GM12872 (cell line): ENCODE measurements around the gene CEP112.

Source experiments
- TF ChIP-seq, protein P1 (sequence below): IDR thresholded peaks from 3 replicates; pipeline ENCODE4 v1.5.1; 2011; ENCODE audit warnings: low read depth, mild to moderate bottlenecking, low read length, moderate library complexity; ENCODE audit not compliant: insufficient read depth

Gene CEP112

GRCh38 chr17:65704731-65705130 lies 487.2 kb downstream of the CEP112 start:
- TF ChIP-seq, protein P1, sequence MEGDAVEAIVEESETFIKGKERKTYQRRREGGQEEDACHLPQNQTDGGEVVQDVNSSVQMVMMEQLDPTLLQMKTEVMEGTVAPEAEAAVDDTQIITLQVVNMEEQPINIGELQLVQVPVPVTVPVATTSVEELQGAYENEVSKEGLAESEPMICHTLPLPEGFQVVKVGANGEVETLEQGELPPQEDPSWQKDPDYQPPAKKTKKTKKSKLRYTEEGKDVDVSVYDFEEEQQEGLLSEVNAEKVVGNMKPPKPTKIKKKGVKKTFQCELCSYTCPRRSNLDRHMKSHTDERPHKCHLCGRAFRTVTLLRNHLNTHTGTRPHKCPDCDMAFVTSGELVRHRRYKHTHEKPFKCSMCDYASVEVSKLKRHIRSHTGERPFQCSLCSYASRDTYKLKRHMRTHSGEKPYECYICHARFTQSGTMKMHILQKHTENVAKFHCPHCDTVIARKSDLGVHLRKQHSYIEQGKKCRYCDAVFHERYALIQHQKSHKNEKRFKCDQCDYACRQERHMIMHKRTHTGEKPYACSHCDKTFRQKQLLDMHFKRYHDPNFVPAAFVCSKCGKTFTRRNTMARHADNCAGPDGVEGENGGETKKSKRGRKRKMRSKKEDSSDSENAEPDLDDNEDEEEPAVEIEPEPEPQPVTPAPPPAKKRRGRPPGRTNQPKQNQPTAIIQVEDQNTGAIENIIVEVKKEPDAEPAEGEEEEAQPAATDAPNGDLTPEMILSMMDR = no peak

DNA sequence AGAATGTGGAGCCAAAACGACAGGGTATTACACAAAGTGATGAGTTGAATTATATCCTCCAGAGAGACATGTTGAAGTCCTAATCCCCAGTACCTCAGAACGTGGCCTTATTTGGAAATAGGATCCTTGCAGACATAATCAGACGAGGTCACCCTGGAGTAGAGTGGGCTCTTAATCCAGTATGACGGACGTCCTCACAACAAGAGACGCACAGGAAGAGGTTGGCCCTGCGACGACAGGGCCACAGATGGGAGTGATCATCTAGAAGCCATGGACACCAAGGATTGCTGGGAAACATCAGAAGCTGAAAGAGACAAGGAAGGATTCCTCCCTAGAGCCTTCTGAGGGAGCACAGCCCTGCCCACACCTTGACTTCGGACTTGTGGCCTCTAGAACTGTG lies 488.0 kb downstream of the CEP112 start:
- TF ChIP-seq, protein P1 = no peak

DNA sequence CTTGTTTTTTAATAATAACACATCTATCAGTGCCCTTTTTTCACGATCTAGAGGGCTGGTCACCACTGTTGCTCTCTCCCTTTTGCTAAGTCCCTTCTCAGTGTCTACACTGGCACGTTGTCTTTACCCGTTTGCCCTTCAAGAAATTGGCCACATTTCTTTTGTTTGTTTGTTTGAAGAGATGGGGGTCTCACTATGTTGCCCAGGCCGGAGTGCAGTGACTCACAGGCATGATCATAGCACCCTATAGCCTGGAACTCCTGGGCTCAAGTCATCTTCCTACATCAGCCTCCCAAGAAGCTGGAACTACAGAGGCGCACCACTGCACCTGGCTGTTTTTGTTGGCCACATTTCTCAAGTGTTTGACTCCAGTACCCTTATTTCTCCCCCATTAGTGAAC lies 492.5 kb downstream of the CEP112 start:
- TF ChIP-seq, protein P1 = no peak

- TF ChIP-seq, protein P1 = no peak
Observed at GRCh38 chr17:65698381-65699061, 493.4 kb downstream of the CEP112 start.

GRCh38 chr17:65697661-65698060 lies 494.3 kb downstream of the CEP112 start:
- TF ChIP-seq, protein P1 = no peak

DNA sequence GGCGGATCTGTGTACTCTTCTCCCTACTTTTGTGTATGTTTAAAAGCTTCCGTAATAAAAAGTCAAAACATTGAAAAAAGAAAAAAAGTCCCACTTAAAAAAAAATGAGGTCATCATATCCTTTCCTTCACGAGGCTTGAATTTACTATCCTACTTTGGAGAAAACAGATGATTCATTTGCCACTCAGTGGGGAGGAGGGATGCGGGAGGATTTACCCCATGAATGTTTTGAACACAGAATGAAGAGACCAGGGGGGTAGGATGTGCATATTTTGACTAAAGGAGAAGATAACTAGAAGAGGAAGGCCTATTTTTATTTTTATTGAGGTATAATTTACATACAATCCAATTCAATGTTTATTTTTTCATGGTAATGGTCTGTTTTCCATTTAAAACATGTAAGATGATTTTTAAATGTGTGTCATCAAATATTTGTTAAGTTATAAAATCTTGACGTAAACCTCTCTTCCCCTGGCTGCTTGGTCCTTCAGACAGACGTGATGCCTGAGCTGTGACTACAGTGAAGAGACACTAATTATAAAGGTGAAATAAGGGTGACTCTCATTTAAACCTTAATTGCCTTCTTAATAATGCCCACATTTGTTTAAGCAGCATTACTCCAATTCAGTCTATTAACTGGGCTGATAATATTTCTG lies 495.1 kb downstream of the CEP112 start:
- TF ChIP-seq, protein P1 = no peak

- TF ChIP-seq, protein P1 = no peak
Observed at GRCh38 chr17:65694601-65695000, 497.3 kb downstream of the CEP112 start.
